ENCODE data around the gene ZNF318.

GRCh38 chr6:43304882-43305281, 64.6 kb downstream of the ZNF318 start:
- TF ChIP-seq, protein P1, sequence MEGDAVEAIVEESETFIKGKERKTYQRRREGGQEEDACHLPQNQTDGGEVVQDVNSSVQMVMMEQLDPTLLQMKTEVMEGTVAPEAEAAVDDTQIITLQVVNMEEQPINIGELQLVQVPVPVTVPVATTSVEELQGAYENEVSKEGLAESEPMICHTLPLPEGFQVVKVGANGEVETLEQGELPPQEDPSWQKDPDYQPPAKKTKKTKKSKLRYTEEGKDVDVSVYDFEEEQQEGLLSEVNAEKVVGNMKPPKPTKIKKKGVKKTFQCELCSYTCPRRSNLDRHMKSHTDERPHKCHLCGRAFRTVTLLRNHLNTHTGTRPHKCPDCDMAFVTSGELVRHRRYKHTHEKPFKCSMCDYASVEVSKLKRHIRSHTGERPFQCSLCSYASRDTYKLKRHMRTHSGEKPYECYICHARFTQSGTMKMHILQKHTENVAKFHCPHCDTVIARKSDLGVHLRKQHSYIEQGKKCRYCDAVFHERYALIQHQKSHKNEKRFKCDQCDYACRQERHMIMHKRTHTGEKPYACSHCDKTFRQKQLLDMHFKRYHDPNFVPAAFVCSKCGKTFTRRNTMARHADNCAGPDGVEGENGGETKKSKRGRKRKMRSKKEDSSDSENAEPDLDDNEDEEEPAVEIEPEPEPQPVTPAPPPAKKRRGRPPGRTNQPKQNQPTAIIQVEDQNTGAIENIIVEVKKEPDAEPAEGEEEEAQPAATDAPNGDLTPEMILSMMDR (conservative IDR thresholded peaks at IDR 0.05; ENCODE audit: low read depth, low read length): no peak
- no peak for TF ChIP-seq EZH2 (IDR thresholded peaks at IDR 0.05; ENCODE audit: borderline replicate concordance, low read depth, low read length, poor library complexity, severe bottlenecking)

Data from A673 (cell line).